GM06990 (cell line): ENCODE results near the gene C6orf136.

ENCODE experiments used
- DNase-seq: peaks from one replicate; pipeline ENCODE4 v3.0.0-alpha.2; 2011; ENCODE audit not compliant: insufficient read length; ENCODE audit errors: extremely low read depth
- H3K27me3 ChIP-seq: replicated peaks from 2 replicates; pipeline ENCODE4 v1.6.0; 2011; ENCODE audit warnings: low read length; ENCODE audit not compliant: control insufficient read depth, insufficient read depth
- H3K36me3 ChIP-seq: 2 replicates; pipeline ENCODE4 v1.5.1; 2011; ENCODE audit warnings: low read length; ENCODE audit not compliant: control insufficient read depth, insufficient read depth
- H3K4me3 ChIP-seq: replicated peaks from 2 replicates; pipeline ENCODE4 v1.5.1; 2011; ENCODE audit warnings: low read depth, mild to moderate bottlenecking, control low read depth, low read length
- CTCF ChIP-seq: IDR thresholded peaks from 2 replicates; pipeline ENCODE4 v1.5.1; 2011; ENCODE audit warnings: low read length, control low read depth, mild to moderate bottlenecking, inconsistent platforms; ENCODE audit not compliant: insufficient read depth, poor library complexity, severe bottlenecking

Gene C6orf136

GRCh38 chr6:30635834-30636233 lies 11.1 kb upstream of the C6orf136 start:
- Histone ChIP-seq H3K27me3 (no peaks in the 10 kb centered on the region), H3K36me3 (peaks cover 2% of the 10 kb centered on the region), H3K4me3 (no peak overlapping the region)
- no peak for DNase-seq
- no peak for TF ChIP-seq CTCF

- peaks cover 10% of the 10 kb centered on the region for H3K36me3 ChIP-seq
- TF ChIP-seq CTCF: no peak
- no peak for DNase-seq
Measured at GRCh38 chr6:30640481-30640880, 6.5 kb upstream of the C6orf136 start.

GRCh38 chr6:30641048-30641447 lies 5.9 kb upstream of the C6orf136 start:
- DNase-seq: no peak
- H3K4me3 ChIP-seq: no peak overlapping the region
- no peaks in the 10 kb centered on the region for H3K27me3 ChIP-seq
- TF ChIP-seq CTCF: no peak
- peaks cover 11% of the 10 kb centered on the region for H3K36me3 ChIP-seq

More at GRCh38 chr6:30640481-30640880, 6.5 kb upstream of the C6orf136 start:
- no peak overlapping the region for H3K4me3 ChIP-seq
- no peaks in the 10 kb centered on the region for H3K27me3 ChIP-seq

GRCh38 chr6:30643656-30644055 lies 3.3 kb upstream of the C6orf136 start:
- Histone ChIP-seq H3K27me3 (no peaks in the 10 kb centered on the region), H3K36me3 (peaks cover 11% of the 10 kb centered on the region), H3K4me3 (no peak overlapping the region)
- DNase-seq: no peak
- no peak for TF ChIP-seq CTCF

- Histone ChIP-seq H3K36me3 (peaks cover 11% of the 10 kb centered on the region), H3K4me3 (no peak overlapping the region), H3K27me3 (no peaks in the 10 kb centered on the region)
- no peak for DNase-seq
- TF ChIP-seq CTCF: no peak
Measured at GRCh38 chr6:30644769-30645168, 2.2 kb upstream of the C6orf136 start.

GRCh38 chr6:30645989-30646388 lies 944 bp upstream of the C6orf136 start:
- DNase-seq: no peak
- Histone ChIP-seq H3K27me3 (no peaks in the 10 kb centered on the region), H3K4me3 (no peak overlapping the region), H3K36me3 (peaks cover 11% of the 10 kb centered on the region)
- no peak for TF ChIP-seq CTCF
